22Rv1 (cell line): Measurements from ENCODE around the gene ZNF180.

Experiments
- H3K27ac ChIP-seq: fragments of 450-650 bp; 2 replicates; pipeline ENCODE4 v1.5.1; 2017
- ZFX ChIP-seq: fragments of 450-650 bp; IDR thresholded peaks from 2 replicates; pipeline ENCODE4 v1.6.1; 2017; ENCODE audit warnings: antibody characterized with exemption, borderline replicate concordance
- TF ChIP-seq, protein P1 (sequence below): fragments of 450-650 bp; IDR thresholded peaks from 2 replicates; pipeline ENCODE4 v1.5.1; 2017; ENCODE audit warnings: mild to moderate bottlenecking

Gene ZNF180

GRCh38 chr19:44521370-44521769, 21.0 kb upstream of the ZNF180 start:
- TF ChIP-seq ZFX = no peak
- TF ChIP-seq, protein P1, sequence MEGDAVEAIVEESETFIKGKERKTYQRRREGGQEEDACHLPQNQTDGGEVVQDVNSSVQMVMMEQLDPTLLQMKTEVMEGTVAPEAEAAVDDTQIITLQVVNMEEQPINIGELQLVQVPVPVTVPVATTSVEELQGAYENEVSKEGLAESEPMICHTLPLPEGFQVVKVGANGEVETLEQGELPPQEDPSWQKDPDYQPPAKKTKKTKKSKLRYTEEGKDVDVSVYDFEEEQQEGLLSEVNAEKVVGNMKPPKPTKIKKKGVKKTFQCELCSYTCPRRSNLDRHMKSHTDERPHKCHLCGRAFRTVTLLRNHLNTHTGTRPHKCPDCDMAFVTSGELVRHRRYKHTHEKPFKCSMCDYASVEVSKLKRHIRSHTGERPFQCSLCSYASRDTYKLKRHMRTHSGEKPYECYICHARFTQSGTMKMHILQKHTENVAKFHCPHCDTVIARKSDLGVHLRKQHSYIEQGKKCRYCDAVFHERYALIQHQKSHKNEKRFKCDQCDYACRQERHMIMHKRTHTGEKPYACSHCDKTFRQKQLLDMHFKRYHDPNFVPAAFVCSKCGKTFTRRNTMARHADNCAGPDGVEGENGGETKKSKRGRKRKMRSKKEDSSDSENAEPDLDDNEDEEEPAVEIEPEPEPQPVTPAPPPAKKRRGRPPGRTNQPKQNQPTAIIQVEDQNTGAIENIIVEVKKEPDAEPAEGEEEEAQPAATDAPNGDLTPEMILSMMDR = no peak
- no peak overlapping the region for H3K27ac ChIP-seq

DNA sequence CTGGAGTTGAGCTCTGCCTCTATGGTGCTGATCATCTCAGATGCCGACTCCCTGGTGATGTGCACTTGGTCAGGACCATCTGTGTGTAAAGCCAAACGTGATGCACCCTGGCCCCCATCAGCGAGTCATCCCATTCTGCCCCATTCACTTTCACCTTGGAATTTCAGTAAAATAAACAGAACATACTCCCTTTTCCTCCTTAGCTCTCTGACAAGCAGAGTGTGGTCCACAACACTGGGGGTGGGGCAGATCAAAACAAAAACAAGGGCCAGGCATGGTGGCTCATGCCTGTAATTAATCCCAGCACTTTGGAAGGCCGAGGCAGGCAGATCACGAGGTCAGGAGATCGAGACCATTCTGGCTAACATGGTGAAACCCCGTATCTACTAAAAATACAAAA, 16.8 kb upstream of the ZNF180 start:
- TF ChIP-seq, protein P1 = no peak
- TF ChIP-seq ZFX = no peak

GRCh38 chr19:44515907-44516306, 15.6 kb upstream of the ZNF180 start:
- no peak for TF ChIP-seq ZFX

More for the DNA sequence above, 16.8 kb upstream of the ZNF180 start:
- H3K27ac ChIP-seq = no peak overlapping the region

GRCh38 chr19:44515031-44515430, 14.7 kb upstream of the ZNF180 start:
- H3K27ac ChIP-seq = no peak overlapping the region
- TF ChIP-seq, protein P1 = no peak
- TF ChIP-seq ZFX = no peak

More at GRCh38 chr19:44515907-44516306, 15.6 kb upstream of the ZNF180 start:
- H3K27ac ChIP-seq = no peak overlapping the region

- H3K27ac ChIP-seq = no peak overlapping the region
- no peak for TF ChIP-seq ZFX
- TF ChIP-seq, protein P1 = peak; percentile 54
Observed at GRCh38 chr19:44512326-44513298, 12.3 kb upstream of the ZNF180 start.

- TF ChIP-seq ZFX = no peak
- TF ChIP-seq, protein P1 = no peak
Observed at GRCh38 chr19:44509478-44509877, 9.2 kb upstream of the ZNF180 start.

DNA sequence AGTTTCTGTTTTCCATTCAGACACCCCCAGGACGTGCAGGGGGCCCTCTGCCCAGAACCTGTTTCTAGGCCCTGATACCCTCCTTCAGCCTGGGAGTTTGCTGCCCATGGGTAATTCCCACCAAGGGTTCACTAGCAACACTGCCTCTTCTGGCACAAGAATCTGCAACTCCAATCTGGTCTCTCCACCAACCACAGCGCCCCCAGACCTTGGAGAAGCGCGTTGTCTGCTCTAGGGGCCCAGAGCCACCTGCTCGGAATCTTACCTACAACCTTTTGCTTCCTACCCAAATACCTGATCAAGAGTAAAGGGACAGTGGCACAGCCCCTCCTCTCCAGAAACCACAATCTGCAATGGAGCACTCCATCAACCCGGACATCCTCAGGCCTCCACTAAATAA, 763 bp downstream of the ZNF180 start:
- TF ChIP-seq, protein P1 = no peak
- no peak for TF ChIP-seq ZFX
- H3K27ac ChIP-seq = peak overlapping the region; percentile 78

More at GRCh38 chr19:44509478-44509877, 9.2 kb upstream of the ZNF180 start:
- no peak overlapping the region for H3K27ac ChIP-seq
